Heart right ventricle (tissue), 16 donors: ENCODE data around the gene MYH14. TPM values are rescaled to one million over a fixed set of nuclear protein-coding genes. Genes with fewer than 3 reads are reported as not detected.

Experiments used
- ATAC-seq, 8 donors: fragments of 200-7000 bp; cut with Tn5 transposase; one replicate each; pipeline ENCODE4 v1.9.1; 2020; ENCODE audit warnings: mild to moderate bottlenecking in 8 of 8, moderate library complexity in 8 of 8, moderate number of reproducible peaks in 1 of 8
- DNase-seq, 2 donors: peaks; one replicate each; pipeline ENCODE4 v3.0.0-alpha.2; 2020
- H3K27ac ChIP-seq, 10 donors: fragments of 200-600 bp; sonication (generic) in 2 of 10; one replicate each; pipeline versions ENCODE4 v1.5.0 to v1.8.0; 2020 to 2022; ENCODE audit warnings: mild to moderate bottlenecking in 3 of 10
- H3K27me3 ChIP-seq, 7 donors: fragments of 200-600 bp; one replicate each; pipeline ENCODE4 v1.8.0; 2021 to 2022; ENCODE audit warnings: mild to moderate bottlenecking in 2 of 7
- H3K36me3 ChIP-seq, 9 donors: fragments of 200-600 bp; sonication (generic) in 1 of 9; one replicate each; pipeline versions ENCODE4 v1.5.0 to v1.8.0; 2020 to 2022; ENCODE audit warnings: mild to moderate bottlenecking in 2 of 9
- H3K4me1 ChIP-seq, 9 donors: fragments of 200-600 bp; sonication (generic) in 1 of 9; one replicate each; pipeline versions ENCODE4 v1.5.0 to v1.8.0; 2020 to 2022; ENCODE audit warnings: mild to moderate bottlenecking in 4 of 9
- H3K4me3 ChIP-seq, 10 donors: fragments of 200-600 bp; sonication (generic) in 2 of 10; one replicate each; pipeline versions ENCODE4 v1.5.0 to v1.8.0; 2020 to 2022; ENCODE audit warnings: mild to moderate bottlenecking in 7 of 10, moderate library complexity in 2 of 10
- H3K9me3 ChIP-seq, 11 donors: fragments of 200-600 bp in 10 of 11; sonication (generic) in 2 of 11; one replicate each; pipeline versions ENCODE4 v1.5.0 to v1.8.0; 2013 to 2022; ENCODE audit warnings: mild to moderate bottlenecking in 2 of 11, control low read depth in 1 of 11, moderate library complexity in 1 of 11
- CTCF ChIP-seq, 9 donors: fragments of 200-600 bp; sonication (generic) in 2 of 9; IDR thresholded peaks; one replicate each; pipeline versions ENCODE4 v1.5.0 to v1.8.0; 2021 to 2022; ENCODE audit warnings: antibody characterized with exemption in 9 of 9, mild to moderate bottlenecking in 5 of 9, moderate library complexity in 1 of 9
- WGBS, 2 donors: extraction: QIAGEN DNeasy Blood & Tissue Kit; methylation state at CpG; one replicate each; pipeline ENCODE4 v1.1.7; 2013; ENCODE audit warnings: inconsistent platforms in 1 of 2; 5-methylcytosine and 5-hydroxymethylcytosine counted together
- intact Hi-C, 10 donors: fragments of 100-400 bp; cut with DNase I; formaldehyde crosslinking; loops; one replicate each; pipeline versions ENCODE4 v1.11.1 to v1.14.2; 2022
- polyA plus RNA-seq, 2 donors: library from polyadenylated mRNA; stranded (reverse); fragments of 200-250 nt; gene quantifications; one replicate each; pipeline ENCODE4 v1.2.3, GENCODE V29; 2013
- total RNA-seq, 10 donors: library from RNA; stranded (reverse); fragmentation: NEBNext Ultra II Directional in 3 of 10; extraction: Animal tissue kit (Norgen Biotek cat#: 25700) in 3 of 10; gene quantifications; one replicate each; pipeline versions ENCODE4 v1.2.1 to v1.2.4, GENCODE V29; 2021 to 2023
- donor health status: Arrhythmogenic right ventricular cardiomyopathy.
- donor health status: ischemic (EF 13 %, LVEDD 7.1; RV severe dilation, severe dysfunction).
- donor health status: healthy with polysubstance abuse.
- donor health status: DM: no; HTN: yes; CAD: no.
- donor health status: DM: no; HTN: no; CAD: no.
- donor health status: ischemic (EF 25% LVEDD 6.9; RV normal size, moderate dysfunction).
- donor health status: ischemic (EF 25% LVEDD 5.7; RV mildly dilated, moderate dysfunction).
- donor health status: healthy.
- donor health status: DM: yes; HTN: yes; CAD: no.
- donor health status: Ischemic cardiomyopathy.
- donor health status: ischemic (EF 35%, LVEDD 5.7; RV mildly dilated, moderate dysfunction).
- donor health status: nonischemic (EF 11% LVEDD 7.7; RV severe dilation, severe dysfunction).
- donor health status: DM: yes; HTN: yes; CAD: no.
- donor health status: PGD.
- donor health status: ischemic (EF 29% LVEDD 5.4; RV normal size, mild dysfunction).
- donor health status: nonischemic (EF 23%, LVEDD 6.1; RV moderate dilation, normal function).

MYH14 gene
- total and polyA plus RNA-seq, 12 donors = 29.3 to 149 (median 102) TPM

GRCh38 chr19:50197348-50197747 lies 6.1 kb upstream of the MYH14 start:
- ATAC-seq (no peak), DNase-seq (no peak)
- Histone ChIP-seq H3K4me3 (no peak overlapping the region), H3K4me1 (peaks cover 4 to 18% (median 13%) of the 10 kb centered on the region in 9 donors), H3K27me3 (peaks cover 0 to 22% (median 6%) of the 10 kb centered on the region in 7 donors), H3K27ac (no peak overlapping the region), H3K9me3 (no peaks in the 10 kb centered on the region), H3K36me3 (no peaks in the 10 kb centered on the region)
- no peak for TF ChIP-seq CTCF (IDR thresholded peaks at IDR 0.05)
- intact Hi-C loops = no loop called here
- 73 to 80% methylated on average over 3 of the region's 3 CpGs for WGBS, 2 donors

- DNase-seq (peak in 1 of 2 donors; percentile 58), ATAC-seq (peak in 7 of 8 donors; percentile 13 to 64 (median 44))
- Histone ChIP-seq H3K4me1 (peaks cover 4 to 28% (median 13%) of the 10 kb centered on the region in 9 donors), H3K9me3 (no peaks in the 10 kb centered on the region), H3K4me3 (peak overlapping the region in 1 of 10 donors; percentile 8), H3K36me3 (no peaks in the 10 kb centered on the region), H3K27me3 (peaks cover 6 to 34% (median 13%) of the 10 kb centered on the region in 7 donors), H3K27ac (peak overlapping the region in 9 of 10 donors; percentile 39 to 84 (median 78))
- WGBS, 2 donors = 23 to 32% methylated on average over 7 of the region's 7 CpGs
- no peak for TF ChIP-seq CTCF (IDR thresholded peaks at IDR 0.05)
- intact Hi-C loops = no loop called here
These were observed 4.8 kb upstream of the MYH14 start for GRCh38 chr19:50198431-50199258.

- peak overlapping the region in 9 of 10 donors; percentile 39 to 84 (median 78) for H3K27ac ChIP-seq
- ATAC-seq (peak in 1 of 8 donors; percentile 18), DNase-seq (peak; percentile 10 to 27)
- H3K4me1 ChIP-seq = peaks cover 4 to 32% (median 17%) of the 10 kb centered on the region in 9 donors
- H3K36me3 ChIP-seq = no peaks in the 10 kb centered on the region
- H3K27me3 ChIP-seq = peaks cover 6 to 40% (median 19%) of the 10 kb centered on the region in 7 donors
- WGBS, 2 donors = 0 to 7% methylated on average over 5 of the region's 5 CpGs
- no peaks in the 10 kb centered on the region for H3K9me3 ChIP-seq
- peak overlapping the region in 1 of 10 donors; percentile 8 for H3K4me3 ChIP-seq
- no peak for TF ChIP-seq CTCF (IDR thresholded peaks at IDR 0.05)
- intact Hi-C loops = no loop called here
These were observed 4.2 kb upstream of the MYH14 start for GRCh38 chr19:50199259-50199555.

DNA sequence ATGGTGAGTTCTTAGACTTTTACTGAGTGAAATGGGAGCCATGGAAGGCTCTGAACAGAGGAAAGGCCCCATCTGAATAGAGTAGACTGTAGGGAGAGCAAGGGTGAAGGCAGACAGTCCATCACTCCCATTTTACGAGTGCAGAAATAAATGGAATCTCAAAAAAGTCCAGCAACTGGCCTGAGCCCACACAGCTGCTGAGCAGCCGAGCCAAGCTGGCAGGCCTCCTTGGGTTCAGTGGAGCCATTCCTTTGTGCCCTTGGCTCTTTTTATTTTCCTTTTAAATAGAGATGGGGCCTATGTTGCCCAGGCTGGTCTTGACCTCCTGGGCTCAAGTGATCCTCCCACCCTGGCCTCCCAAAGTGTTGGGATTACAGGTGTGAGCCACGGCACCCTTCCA lies 1.0 kb upstream of the MYH14 start:
- no peak for DNase-seq
- no peak overlapping the region for H3K4me3 ChIP-seq
- peaks cover 6 to 44% (median 25%) of the 10 kb centered on the region in 9 donors for H3K4me1 ChIP-seq
- H3K36me3 ChIP-seq = no peaks in the 10 kb centered on the region
- 79 to 80% methylated on average over 3 of the region's 3 CpGs for WGBS, 2 donors
- TF ChIP-seq CTCF (IDR thresholded peaks at IDR 0.05) = no peak
- intact Hi-C loops = no loop called here
- H3K27me3 ChIP-seq = peaks cover 6 to 55% (median 38%) of the 10 kb centered on the region in 7 donors
- H3K27ac ChIP-seq = no peak overlapping the region
- no peak for ATAC-seq
- no peaks in the 10 kb centered on the region for H3K9me3 ChIP-seq
